ENCODE data around the gene GOLT1A. TPM values are rescaled to one million over a fixed set of nuclear protein-coding genes. Genes with fewer than 3 reads are reported as not detected.

Gene GOLT1A
- total RNA-seq, 3 donors from 2014 or later = 2.5 to 11.4 (median 3.9) TPM

- ATAC-seq (peak; percentile 82), DNase-seq (peak in 2 of 3 donors; percentile 64 to 69)
- no peaks in the 10 kb centered on the region for H3K9me3 ChIP-seq
- intact Hi-C loops (cut with DNase I, micrococcal nuclease) = no loop called here
- H3K36me3 ChIP-seq (ENCODE audit: low read depth) = peaks cover 2% of the 10 kb centered on the region
- H3K4me3 ChIP-seq = no peak overlapping the region
- TF ChIP-seq, protein P1, sequence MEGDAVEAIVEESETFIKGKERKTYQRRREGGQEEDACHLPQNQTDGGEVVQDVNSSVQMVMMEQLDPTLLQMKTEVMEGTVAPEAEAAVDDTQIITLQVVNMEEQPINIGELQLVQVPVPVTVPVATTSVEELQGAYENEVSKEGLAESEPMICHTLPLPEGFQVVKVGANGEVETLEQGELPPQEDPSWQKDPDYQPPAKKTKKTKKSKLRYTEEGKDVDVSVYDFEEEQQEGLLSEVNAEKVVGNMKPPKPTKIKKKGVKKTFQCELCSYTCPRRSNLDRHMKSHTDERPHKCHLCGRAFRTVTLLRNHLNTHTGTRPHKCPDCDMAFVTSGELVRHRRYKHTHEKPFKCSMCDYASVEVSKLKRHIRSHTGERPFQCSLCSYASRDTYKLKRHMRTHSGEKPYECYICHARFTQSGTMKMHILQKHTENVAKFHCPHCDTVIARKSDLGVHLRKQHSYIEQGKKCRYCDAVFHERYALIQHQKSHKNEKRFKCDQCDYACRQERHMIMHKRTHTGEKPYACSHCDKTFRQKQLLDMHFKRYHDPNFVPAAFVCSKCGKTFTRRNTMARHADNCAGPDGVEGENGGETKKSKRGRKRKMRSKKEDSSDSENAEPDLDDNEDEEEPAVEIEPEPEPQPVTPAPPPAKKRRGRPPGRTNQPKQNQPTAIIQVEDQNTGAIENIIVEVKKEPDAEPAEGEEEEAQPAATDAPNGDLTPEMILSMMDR (IDR thresholded peaks at IDR 0.05) = no peak
- H3K4me1 ChIP-seq (ENCODE audit: low read depth) = peaks cover 9% of the 10 kb centered on the region
Observed at GRCh38 chr1:204225841-204226735, 12.3 kb upstream of the GOLT1A start.

GRCh38 chr1:204224655-204225054 lies 10.9 kb upstream of the GOLT1A start:
- no peak for DNase-seq
- H3K4me1 ChIP-seq (ENCODE audit: low read depth) = peaks cover 9% of the 10 kb centered on the region
- H3K4me3 ChIP-seq = no peak overlapping the region
- H3K36me3 ChIP-seq (ENCODE audit: low read depth) = no peaks in the 10 kb centered on the region
- intact Hi-C loops (cut with DNase I, micrococcal nuclease) = no loop called here
- TF ChIP-seq, protein P1 (IDR thresholded peaks at IDR 0.05) = no peak
- no peak for ATAC-seq
- H3K9me3 ChIP-seq = no peaks in the 10 kb centered on the region

GRCh38 chr1:204223129-204223860 lies 9.5 kb upstream of the GOLT1A start:
- H3K4me1 ChIP-seq (ENCODE audit: low read depth) = peaks cover 9% of the 10 kb centered on the region
- H3K36me3 ChIP-seq (ENCODE audit: low read depth) = no peaks in the 10 kb centered on the region
- DNase-seq (no peak), ATAC-seq (no peak)
- no peaks in the 10 kb centered on the region for H3K9me3 ChIP-seq
- H3K4me3 ChIP-seq = no peak overlapping the region
- intact Hi-C loops (cut with DNase I, micrococcal nuclease) = no loop called here
- TF ChIP-seq, protein P1 (IDR thresholded peaks at IDR 0.05) = no peak

DNA sequence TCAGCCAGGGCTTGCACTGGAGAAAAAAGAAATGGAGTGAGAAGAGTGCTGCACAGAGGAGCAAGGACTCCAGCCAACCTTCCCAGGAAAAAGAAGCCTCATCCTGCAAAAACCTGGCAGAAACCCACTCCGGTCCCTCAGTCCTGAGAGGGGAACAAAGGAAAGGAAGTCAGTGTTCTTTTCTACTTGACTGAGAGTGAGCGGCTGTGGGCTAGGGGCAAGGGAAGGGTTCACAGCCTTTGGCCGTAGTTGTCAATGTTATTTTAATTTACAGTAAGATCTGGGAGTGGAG lies 8.9 kb upstream of the GOLT1A start:
- Histone ChIP-seq H3K4me1 (ENCODE audit: low read depth) (peaks cover 5% of the 10 kb centered on the region), H3K9me3 (no peaks in the 10 kb centered on the region), H3K4me3 (no peak overlapping the region), H3K36me3 (ENCODE audit: low read depth) (no peaks in the 10 kb centered on the region)
- ATAC-seq (no peak), DNase-seq (no peak)
- intact Hi-C loops (cut with DNase I, micrococcal nuclease) = no loop called here
- TF ChIP-seq, protein P1 (IDR thresholded peaks at IDR 0.05) = no peak

DNA sequence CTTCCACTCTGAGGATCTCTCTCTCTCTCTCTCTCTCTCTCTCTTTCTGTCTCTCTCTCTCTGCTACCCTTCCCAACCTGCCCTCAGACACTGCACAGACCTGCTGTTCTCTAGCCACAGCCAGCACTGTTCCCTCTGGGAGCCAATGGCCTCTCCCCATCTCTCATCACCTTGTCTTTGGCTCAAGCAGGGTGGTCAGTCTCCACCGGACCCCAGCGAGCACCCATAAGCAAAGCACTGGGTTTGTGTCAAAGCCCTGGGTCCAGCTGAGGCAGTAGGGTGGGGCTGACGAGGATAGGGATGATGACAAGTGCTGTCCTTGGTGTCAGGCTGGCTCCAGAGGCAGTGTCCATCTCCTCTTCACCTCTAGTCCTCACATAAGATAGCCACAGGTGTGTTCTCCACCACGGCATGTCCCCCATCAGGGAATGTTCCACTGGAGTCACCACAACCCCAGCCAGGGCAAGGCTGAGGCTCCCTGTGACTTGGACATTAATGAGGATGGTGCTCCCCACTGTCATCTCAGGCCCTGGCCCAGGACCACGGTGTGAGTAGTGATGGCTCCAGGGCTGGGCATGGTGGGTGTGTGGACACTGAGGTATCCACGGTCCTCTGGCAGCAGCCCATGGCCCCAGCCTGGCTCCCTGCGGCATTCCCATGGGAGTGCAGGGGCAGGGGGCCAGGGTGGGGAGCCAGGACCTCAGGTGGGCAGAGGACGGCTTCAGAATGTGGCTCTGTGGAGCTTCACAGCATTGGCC lies 8.4 kb upstream of the GOLT1A start:
- ATAC-seq (no peak), DNase-seq (no peak)
- Histone ChIP-seq H3K4me1 (ENCODE audit: low read depth) (peaks cover 4% of the 10 kb centered on the region), H3K4me3 (no peak overlapping the region), H3K36me3 (ENCODE audit: low read depth) (no peaks in the 10 kb centered on the region), H3K9me3 (no peaks in the 10 kb centered on the region)
- TF ChIP-seq, protein P1 (IDR thresholded peaks at IDR 0.05) = no peak
- intact Hi-C loops (cut with DNase I, micrococcal nuclease) = no loop called here
